K562 (cell line): ENCODE measurements around the gene C5AR2. TPM values are rescaled to one million over a fixed set of nuclear protein-coding genes. Genes with fewer than 3 reads are reported as not detected.

Experiments
- CHD2 ChIP-seq: IDR thresholded peaks from 2 replicates; pipeline ENCODE4 v1.6.1; 2011; ENCODE audit warnings: low read depth, low read length
- DACH1 ChIP-seq: fragments of 450-650 bp; IDR thresholded peaks from 2 replicates; pipeline ENCODE4 v1.6.1; 2018; ENCODE audit not compliant: partially characterized antibody
- NR3C1 ChIP-seq: sonication (generic); formaldehyde crosslinking; IDR thresholded peaks from 2 replicates; pipeline ENCODE4 v1.8.1; 2022; ENCODE audit warnings: missing genetic modification reagents
- NRF1 ChIP-seq, 2 experiments: fragments of 450-650 bp; IDR thresholded peaks in 1 of 2; conservative IDR thresholded peaks in 1 of 2; 2 replicates each; pipeline ENCODE4 v1.6.1; 2014; ENCODE audit warnings: mild to moderate bottlenecking in 2 of 2
- RAD51 ChIP-seq: fragments of 450-650 bp; IDR thresholded peaks from 2 replicates; pipeline ENCODE4 v1.7.1; 2016; ENCODE audit warnings: low read depth, mild to moderate bottlenecking, borderline replicate concordance
- RB1 ChIP-seq: fragments of 450-650 bp; IDR thresholded peaks from 2 replicates; pipeline ENCODE4 v1.6.1; 2017; ENCODE audit warnings: low read depth, mild to moderate bottlenecking
- SMAD4 ChIP-seq: fragments of 250-450 bp; sonication (Bioruptor Pico); conservative IDR thresholded peaks from 2 replicates; pipeline ENCODE4 v1.8.0; 2021; ENCODE audit warnings: inconsistent platforms, mild to moderate bottlenecking, moderate library complexity
- TRIM24 ChIP-seq, 2 experiments: fragments of 450-650 bp; IDR thresholded peaks; 2 replicates each; pipeline ENCODE4 v1.6.1; 2016
- ZEB2 ChIP-seq: fragments of 450-650 bp; IDR thresholded peaks from 2 replicates; pipeline ENCODE4 v1.6.1; 2016
- polyA plus RNA-seq, 8 experiments: library from polyadenylated mRNA; depleted of rRNA in 4 of 8; stranded (reverse) in 5 of 8; unstranded in 3 of 8; fragments of >200 nt; fragmentation: Nextera tagmentation in 2 of 8; fragmentation: Illumina TruSeq in 1 of 8; extraction: Ambion mirVana in 2 of 8; extraction: Trizol in 1 of 8; gene quantifications; 2 replicates each; pipeline versions ENCODE4 v1.2.1 to v1.2.3, GENCODE V29; 2011 to 2014; ENCODE audit warnings: inconsistent platforms in 1 of 8, missing spikeins in 1 of 8
- total RNA-seq, 7 experiments: library from RNA; depleted of rRNA in 6 of 7; stranded (reverse); fragments of >200 nt in 6 of 7; fragmentation: Illumina TruSeq in 2 of 7; extraction: Trizol in 2 of 7; gene quantifications; 2 replicates each; pipeline versions ENCODE4 v1.2.1 to v1.2.3, GENCODE V29; 2011 to 2021; ENCODE audit warnings: low replicate concordance in 1 of 7
- TF ChIP-seq, protein P1 (sequence below), 2 experiments: fragments of 450-650 bp; IDR thresholded peaks; 2 replicates each; pipeline ENCODE4 v1.6.1; 2016; ENCODE audit warnings: mild to moderate bottlenecking in 2 of 2, borderline replicate concordance in 1 of 2, low read depth in 1 of 2, moderate library complexity in 1 of 2
- TF ChIP-seq, protein P2 (sequence below): IDR thresholded peaks from 3 replicates; pipeline ENCODE4 v1.6.1; 2011; ENCODE audit warnings: borderline replicate concordance, mild to moderate bottlenecking, moderate library complexity; ENCODE audit not compliant: insufficient read length; ENCODE audit errors: extremely low read depth
- TF ChIP-seq, protein P3 (sequence below), 2 experiments: IDR thresholded peaks in 1 of 2; conservative IDR thresholded peaks in 1 of 2; 2 replicates each; pipeline ENCODE4 v1.6.1; 2016; ENCODE audit warnings: low read depth in 2 of 2, mild to moderate bottlenecking in 1 of 2, missing compliant biosample characterization in 1 of 2, missing genetic modification characterization in 1 of 2, moderate library complexity in 1 of 2

The C5AR2 gene
- total and polyA plus RNA-seq, 9 of the 15 experiments (the other 6 are each of a cell fraction or from before 2014, with no cell fraction given), result 0.01 to 1.1 (median 0.13) TPM

DNA sequence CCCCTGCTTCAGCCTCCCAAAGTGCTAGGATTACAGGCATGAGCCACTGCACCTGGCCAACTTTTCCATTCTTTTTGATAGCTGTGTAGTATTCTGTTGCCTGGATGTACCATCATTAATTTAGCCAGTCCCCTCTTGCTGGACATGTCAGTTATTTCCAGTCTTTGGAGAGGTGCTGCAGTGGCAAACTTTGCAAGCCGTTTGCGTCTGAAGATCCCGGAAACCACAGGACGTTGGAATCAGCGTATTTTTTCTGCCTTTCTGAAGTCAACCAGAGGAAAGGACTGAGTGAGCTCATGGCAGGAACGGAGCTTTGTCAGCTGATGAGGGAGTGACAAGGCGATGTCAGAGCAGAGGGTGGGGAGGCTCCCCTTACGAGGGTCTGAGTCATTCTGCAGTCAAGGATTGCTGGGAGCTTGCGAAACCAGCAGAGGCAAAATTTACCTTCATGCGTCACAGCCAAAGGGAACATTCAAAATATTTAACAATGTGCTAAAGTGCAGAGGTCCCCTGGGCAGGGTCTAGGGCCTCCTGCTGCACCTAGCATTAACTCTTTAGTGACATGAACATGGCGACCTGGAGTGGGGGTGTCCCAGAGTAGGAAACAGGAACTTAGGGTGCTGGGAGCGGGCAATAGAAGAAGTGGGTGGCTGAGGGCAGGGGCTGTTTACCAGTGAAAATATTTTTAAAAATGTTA is 16.7 kb upstream of the C5AR2 start (continued):
- TF ChIP-seq, protein P1, sequence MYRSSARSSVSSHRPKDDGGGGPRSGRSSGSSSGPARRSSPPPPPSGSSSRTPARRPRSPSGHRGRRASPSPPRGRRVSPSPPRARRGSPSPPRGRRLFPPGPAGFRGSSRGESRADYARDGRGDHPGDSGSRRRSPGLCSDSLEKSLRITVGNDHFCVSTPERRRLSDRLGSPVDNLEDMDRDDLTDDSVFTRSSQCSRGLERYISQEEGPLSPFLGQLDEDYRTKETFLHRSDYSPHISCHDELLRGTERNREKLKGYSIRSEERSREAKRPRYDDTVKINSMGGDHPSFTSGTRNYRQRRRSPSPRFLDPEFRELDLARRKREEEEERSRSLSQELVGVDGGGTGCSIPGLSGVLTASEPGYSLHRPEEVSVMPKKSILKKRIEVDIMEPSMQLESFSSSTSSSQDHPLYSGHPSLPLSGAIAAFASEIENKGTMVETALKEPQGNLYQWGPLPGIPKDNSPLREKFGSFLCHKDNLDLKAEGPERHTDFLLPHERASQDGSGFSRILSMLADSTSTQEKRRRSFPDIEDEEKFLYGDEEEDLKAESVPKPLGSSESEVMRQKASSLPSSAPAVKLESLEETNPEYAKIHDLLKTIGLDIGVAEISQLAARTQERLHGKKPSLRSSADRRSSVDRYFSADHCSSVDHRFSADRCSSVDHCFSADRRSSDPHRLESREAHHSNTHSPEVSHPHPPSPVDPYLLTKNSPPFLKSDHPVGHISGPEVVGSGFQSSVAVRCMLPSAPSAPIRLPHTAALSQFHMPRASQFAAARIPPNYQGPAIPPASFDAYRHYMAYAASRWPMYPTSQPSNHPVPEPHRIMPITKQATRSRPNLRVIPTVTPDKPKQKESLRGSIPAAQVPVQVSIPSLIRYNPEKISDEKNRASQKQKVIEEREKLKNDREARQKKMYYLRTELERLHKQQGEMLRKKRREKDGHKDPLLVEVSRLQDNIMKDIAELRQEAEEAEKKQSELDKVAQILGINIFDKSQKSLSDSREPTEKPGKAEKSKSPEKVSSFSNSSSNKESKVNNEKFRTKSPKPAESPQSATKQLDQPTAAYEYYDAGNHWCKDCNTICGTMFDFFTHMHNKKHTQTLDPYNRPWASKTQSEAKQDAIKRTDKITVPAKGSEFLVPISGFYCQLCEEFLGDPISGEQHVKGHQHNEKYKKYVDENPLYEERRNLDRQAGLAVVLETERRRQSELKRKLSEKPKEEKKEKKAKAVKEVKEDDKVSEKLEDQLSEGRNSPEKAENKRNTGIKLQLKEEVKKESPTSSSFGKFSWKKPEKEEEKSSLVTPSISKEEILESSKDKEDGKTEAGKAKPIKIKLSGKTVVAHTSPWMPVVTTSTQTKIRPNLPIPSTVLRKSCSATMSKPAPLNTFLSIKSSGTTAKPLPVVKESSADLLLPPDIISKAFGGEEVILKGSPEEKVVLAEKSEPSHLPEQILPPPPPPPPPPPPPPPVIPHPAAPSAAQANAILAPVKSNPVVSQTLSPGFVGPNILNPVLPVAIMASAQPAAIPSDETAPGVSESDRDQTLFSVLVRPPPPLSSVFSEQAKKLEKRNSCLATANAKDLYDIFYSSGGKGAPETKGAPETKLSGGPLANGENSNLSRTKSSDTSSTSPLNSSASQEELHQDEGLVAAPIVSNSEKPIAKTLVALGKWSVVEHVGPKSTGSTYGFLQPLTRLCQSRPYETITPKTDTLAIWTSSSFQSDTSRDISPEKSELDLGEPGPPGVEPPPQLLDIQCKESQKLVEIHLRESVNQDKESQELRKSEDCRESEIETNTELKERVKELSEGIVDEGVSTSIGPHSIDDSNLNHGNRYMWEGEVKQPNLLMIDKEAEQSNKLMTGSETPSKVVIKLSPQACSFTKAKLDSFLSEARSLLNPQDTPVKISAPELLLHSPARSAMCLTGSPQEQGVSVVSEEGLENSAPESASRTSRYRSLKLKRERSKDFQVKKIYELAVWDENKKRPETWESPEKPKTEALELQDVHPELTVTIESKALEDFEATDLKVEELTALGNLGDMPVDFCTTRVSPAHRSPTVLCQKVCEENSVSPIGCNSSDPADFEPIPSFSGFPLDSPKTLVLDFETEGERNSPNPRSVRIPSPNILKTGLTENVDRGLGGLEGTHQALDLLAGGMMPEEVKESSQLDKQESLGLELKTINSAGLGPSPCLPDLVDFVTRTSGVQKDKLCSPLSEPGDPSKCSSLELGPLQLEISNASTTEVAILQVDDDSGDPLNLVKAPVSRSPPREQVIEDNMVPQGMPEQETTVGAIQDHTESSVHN (IDR thresholded peaks at IDR 0.05; ENCODE audit: borderline replicate concordance in 1 of 2, low read depth in 1 of 2), result peak in 1 of 2 experiments; percentile 97; a peak in 2 of 4 replicates
- TF ChIP-seq ZEB2 (0 out of 2 replicates have a peak, but pooled peaks have one; percentile 61), SMAD4 (CRISPR knock-in tag) (peak; percentile 57; the same call in 1 of the 2 replicates), NR3C1 (CRISPR knock-in tag) (no peak), NRF1 (conservative IDR thresholded peaks at IDR 0.05 in 1 of 2, IDR thresholded peaks at IDR 0.05 in 1 of 2) (peak; percentile 19 to 55; a peak in 2 of 4 replicates), RAD51 (peak; percentile 71; the same call in 1 of the 2 replicates), CHD2 (no peak), RB1 (no peak), DACH1 (peak; percentile 94), TRIM24 (IDR thresholded peaks at IDR 0.05) (peak; percentile 76 to 89; a peak in 3 of 4 replicates)
- TF ChIP-seq, protein P2, sequence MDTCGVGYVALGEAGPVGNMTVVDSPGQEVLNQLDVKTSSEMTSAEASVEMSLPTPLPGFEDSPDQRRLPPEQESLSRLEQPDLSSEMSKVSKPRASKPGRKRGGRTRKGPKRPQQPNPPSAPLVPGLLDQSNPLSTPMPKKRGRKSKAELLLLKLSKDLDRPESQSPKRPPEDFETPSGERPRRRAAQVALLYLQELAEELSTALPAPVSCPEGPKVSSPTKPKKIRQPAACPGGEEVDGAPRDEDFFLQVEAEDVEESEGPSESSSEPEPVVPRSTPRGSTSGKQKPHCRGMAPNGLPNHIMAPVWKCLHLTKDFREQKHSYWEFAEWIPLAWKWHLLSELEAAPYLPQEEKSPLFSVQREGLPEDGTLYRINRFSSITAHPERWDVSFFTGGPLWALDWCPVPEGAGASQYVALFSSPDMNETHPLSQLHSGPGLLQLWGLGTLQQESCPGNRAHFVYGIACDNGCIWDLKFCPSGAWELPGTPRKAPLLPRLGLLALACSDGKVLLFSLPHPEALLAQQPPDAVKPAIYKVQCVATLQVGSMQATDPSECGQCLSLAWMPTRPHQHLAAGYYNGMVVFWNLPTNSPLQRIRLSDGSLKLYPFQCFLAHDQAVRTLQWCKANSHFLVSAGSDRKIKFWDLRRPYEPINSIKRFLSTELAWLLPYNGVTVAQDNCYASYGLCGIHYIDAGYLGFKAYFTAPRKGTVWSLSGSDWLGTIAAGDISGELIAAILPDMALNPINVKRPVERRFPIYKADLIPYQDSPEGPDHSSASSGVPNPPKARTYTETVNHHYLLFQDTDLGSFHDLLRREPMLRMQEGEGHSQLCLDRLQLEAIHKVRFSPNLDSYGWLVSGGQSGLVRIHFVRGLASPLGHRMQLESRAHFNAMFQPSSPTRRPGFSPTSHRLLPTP, result peak; percentile 8
- TF ChIP-seq, protein P3, sequence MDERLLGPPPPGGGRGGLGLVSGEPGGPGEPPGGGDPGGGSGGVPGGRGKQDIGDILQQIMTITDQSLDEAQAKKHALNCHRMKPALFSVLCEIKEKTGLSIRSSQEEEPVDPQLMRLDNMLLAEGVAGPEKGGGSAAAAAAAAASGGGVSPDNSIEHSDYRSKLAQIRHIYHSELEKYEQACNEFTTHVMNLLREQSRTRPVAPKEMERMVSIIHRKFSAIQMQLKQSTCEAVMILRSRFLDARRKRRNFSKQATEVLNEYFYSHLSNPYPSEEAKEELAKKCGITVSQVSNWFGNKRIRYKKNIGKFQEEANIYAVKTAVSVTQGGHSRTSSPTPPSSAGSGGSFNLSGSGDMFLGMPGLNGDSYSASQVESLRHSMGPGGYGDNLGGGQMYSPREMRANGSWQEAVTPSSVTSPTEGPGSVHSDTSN (CRISPR knock-in tag; IDR thresholded peaks at IDR 0.05; ENCODE audit: low read depth), result peak; percentile 58; the same call in 1 of the 2 replicates
- TF ChIP-seq, protein P3 (tag; conservative IDR thresholded peaks at IDR 0.05; ENCODE audit: low read depth), result peak; percentile 82
